Measurements from ENCODE around the gene ANO2.

GRCh38 chr12:5736016-5736415, 209.0 kb downstream of the ANO2 start:
- TF ChIP-seq ZNF274 (IDR thresholded peaks at IDR 0.05; ENCODE audit: low read depth, low read length) (no peak), YY1 (IDR thresholded peaks at IDR 0.05; ENCODE audit: insufficient read depth, insufficient read length) (no peak)
